GM11168 (cell line): Measurements from ENCODE around the gene CLASP1.
"Not testable (repeated sequence)": the region's sequence is repeated elsewhere in the genome, so short reads cannot be mapped to it uniquely, and the experiment has no call there.

Source experiments
- in situ Hi-C: fragments of 300-500 bp; cut with MboI; formaldehyde crosslinking; loops from one replicate; pipeline ENCODE4 v1.12.0; 2022; ENCODE audit warnings: low sequenced_read_pairs; ENCODE audit not compliant: unreplicated experiment

The CLASP1 gene

GRCh38 chr2:121649149-121649595, at the start of gene CLASP1:
TSS of gene CLASP1 (minus strand) at chr2:121649462. CDS start at chr2:121605895, 43,567 bp downstream.
- in situ Hi-C loops: loop anchor here (10.0 kb wide), 1 partner anchor 104 kb away; no protein-coding TSS in a partner anchor

GRCh38 chr2:121698318-121698930, 49.2 kb upstream of the CLASP1 start:
- in situ Hi-C loops: no loop called here

- in situ Hi-C loops: no loop called here
Measured at GRCh38 chr2:121697108-121697631, 47.9 kb upstream of the CLASP1 start.

- in situ Hi-C loops: no loop called here
Measured at GRCh38 chr2:121696410-121696930, 47.2 kb upstream of the CLASP1 start.

GRCh38 chr2:121695171-121695451, 45.8 kb upstream of the CLASP1 start:
- in situ Hi-C loops: no loop called here

GRCh38 chr2:121694398-121695170, 45.3 kb upstream of the CLASP1 start:
- in situ Hi-C loops: no loop called here

GRCh38 chr2:121690572-121690971, 41.3 kb upstream of the CLASP1 start:
- in situ Hi-C loops: not testable (repeated sequence)

GRCh38 chr2:121690095-121690494, 40.8 kb upstream of the CLASP1 start:
- in situ Hi-C loops: no loop called here

- in situ Hi-C loops: no loop called here
Measured at GRCh38 chr2:121689356-121689755, 40.1 kb upstream of the CLASP1 start.

- in situ Hi-C loops: no loop called here
Measured at GRCh38 chr2:121688820-121689219, 39.6 kb upstream of the CLASP1 start.

- in situ Hi-C loops: no loop called here
Measured at GRCh38 chr2:121686902-121687301, 37.6 kb upstream of the CLASP1 start.

GRCh38 chr2:121686218-121686617, 37.0 kb upstream of the CLASP1 start:
- in situ Hi-C loops: no loop called here

GRCh38 chr2:121682396-121683298, 33.4 kb upstream of the CLASP1 start:
- in situ Hi-C loops: no loop called here

GRCh38 chr2:121677855-121678254, 28.6 kb upstream of the CLASP1 start:
- in situ Hi-C loops: no loop called here

- in situ Hi-C loops: not testable (repeated sequence)
Measured at GRCh38 chr2:121671621-121672020, 22.4 kb upstream of the CLASP1 start.

- in situ Hi-C loops: no loop called here
Measured at GRCh38 chr2:121670181-121670580, 20.9 kb upstream of the CLASP1 start.

- in situ Hi-C loops: no loop called here
Measured at GRCh38 chr2:121667618-121668017, 18.4 kb upstream of the CLASP1 start.

- in situ Hi-C loops: no loop called here
Measured at GRCh38 chr2:121666042-121666441, 16.8 kb upstream of the CLASP1 start.

- in situ Hi-C loops: no loop called here
Measured at GRCh38 chr2:121665504-121665903, 16.2 kb upstream of the CLASP1 start.

GRCh38 chr2:121664713-121665112, 15.5 kb upstream of the CLASP1 start:
- in situ Hi-C loops: no loop called here
